Epidermal melanocyte (primary cell): ENCODE measurements around the gene FEM1B.

Experiments used
- DNase-seq: peaks from one replicate; pipeline ENCODE4 v3.0.0; 2011; ENCODE audit warnings: low spot score; ENCODE audit not compliant: insufficient read length

The FEM1B gene

GRCh38 chr15:68307131-68307928, 29.8 kb downstream of the FEM1B start:
- no peak for DNase-seq

GRCh38 chr15:68309024-68309423, 31.5 kb downstream of the FEM1B start:
- DNase-seq = no peak

GRCh38 chr15:68310178-68310803, 32.7 kb downstream of the FEM1B start:
- no peak for DNase-seq

- no peak for DNase-seq
These were observed 33.4 kb downstream of the FEM1B start for GRCh38 chr15:68310804-68311463.

- no peak for DNase-seq
These were observed 33.9 kb downstream of the FEM1B start for GRCh38 chr15:68311464-68311835.

- no peak for DNase-seq
These were observed 34.5 kb downstream of the FEM1B start for GRCh38 chr15:68311859-68312557.

- no peak for DNase-seq
These were observed 35.2 kb downstream of the FEM1B start for GRCh38 chr15:68312701-68313204.

GRCh38 chr15:68313501-68314410, 36.2 kb downstream of the FEM1B start:
- no peak for DNase-seq

- no peak for DNase-seq
These were observed 37.0 kb downstream of the FEM1B start for GRCh38 chr15:68314563-68314962.

- no peak for DNase-seq
These were observed 37.5 kb downstream of the FEM1B start for GRCh38 chr15:68315035-68315434.

GRCh38 chr15:68315495-68316031, 38.0 kb downstream of the FEM1B start:
- no peak for DNase-seq

- DNase-seq = no peak
These were observed 38.7 kb downstream of the FEM1B start for GRCh38 chr15:68316061-68316804.

- DNase-seq = no peak
These were observed 39.9 kb downstream of the FEM1B start for GRCh38 chr15:68317281-68318007.

- DNase-seq = no peak
These were observed 40.7 kb downstream of the FEM1B start for GRCh38 chr15:68318008-68318835.

- no peak for DNase-seq
These were observed 41.7 kb downstream of the FEM1B start for GRCh38 chr15:68318931-68319909.

- DNase-seq = no peak
These were observed 42.5 kb downstream of the FEM1B start for GRCh38 chr15:68319997-68320396.

GRCh38 chr15:68321229-68321628, 43.7 kb downstream of the FEM1B start:
- no peak for DNase-seq
